PC-3 (cell line): Measurements from ENCODE around the gene PIGO. TPM values are rescaled to one million over a fixed set of nuclear protein-coding genes. Genes with fewer than 3 reads are reported as not detected.

Experiments used
- ATAC-seq: fragments of 200-7000 bp; cut with Tn5 transposase; 2 replicates; pipeline ENCODE4 v1.9.1; 2020; ENCODE audit warnings: mild to moderate bottlenecking, moderate library complexity
- BruUV-seq: library from RNA; stranded (reverse); fragments of 400-500 nt; replicated peaks from 2 replicates; lab custom pipeline; 2021; lab: Mats Ljungman, UMichigan
- CTCF ChIA-PET: fragments of 300-600 bp; sonication (Branson Sonifier 250); formaldehyde crosslinking; loops from one replicate; lab custom pipeline; 2022; ENCODE audit warnings: antibody characterized with exemption; lab: Charles Lee
- POLR2A ChIA-PET: fragments of 300-600 bp; sonication (Branson Sonifier 250); formaldehyde crosslinking; loops from one replicate; lab custom pipeline; 2022; ENCODE audit warnings: antibody characterized with exemption; ENCODE audit not compliant: unreplicated experiment; lab: Charles Lee
- DNase-seq: peaks from one replicate; pipeline ENCODE4 v3.0.0-alpha.2; 2015
- H2AFZ ChIP-seq: fragments of 300-600 bp; sonication (generic); 2 replicates; pipeline ENCODE4 v1.6.0; 2016; ENCODE audit warnings: antibody characterized with exemption, low read length
- H3F3A ChIP-seq: fragments of 300-600 bp; sonication (generic); one replicate; pipeline ENCODE4 v1.6.0; 2017; ENCODE audit warnings: antibody characterized with exemption, low read length, control low read depth, mild to moderate bottlenecking; ENCODE audit not compliant: unreplicated experiment
- H3K27ac ChIP-seq: fragments of 300-600 bp; sonication (generic); 2 replicates; pipeline ENCODE4 v1.5.1; 2016; ENCODE audit warnings: mild to moderate bottlenecking, low read length
- H3K27me3 ChIP-seq: fragments of 300-600 bp; sonication (generic); 2 replicates; pipeline ENCODE4 v1.6.1; 2016; ENCODE audit warnings: low read length, mixed read lengths
- H3K36me3 ChIP-seq: fragments of 300-600 bp; sonication (generic); 2 replicates; pipeline ENCODE4 v1.6.1; 2016; ENCODE audit warnings: low read depth, mixed run types, low read length, mixed read lengths
- H3K4me1 ChIP-seq: fragments of 300-600 bp; sonication (generic); 2 replicates; pipeline ENCODE4 v1.5.1; 2016; ENCODE audit warnings: low read length; ENCODE audit not compliant: insufficient read depth
- H3K4me2 ChIP-seq: fragments of 300-600 bp; sonication (generic); 2 replicates; pipeline ENCODE4 v1.6.0; 2016; ENCODE audit warnings: low read length
- H3K4me3 ChIP-seq: fragments of 300-600 bp; sonication (generic); 2 replicates; pipeline ENCODE4 v1.5.1; 2016; ENCODE audit warnings: mild to moderate bottlenecking, low read length, mixed read lengths
- H3K79me2 ChIP-seq: fragments of 300-600 bp; sonication (generic); 2 replicates; pipeline ENCODE4 v1.6.1; 2017; ENCODE audit warnings: low read length, mixed read lengths
- H3K9ac ChIP-seq: fragments of 300-600 bp; sonication (generic); 2 replicates; pipeline ENCODE4 v1.6.0; 2016; ENCODE audit warnings: mild to moderate bottlenecking, low read length
- H3K9me2 ChIP-seq: fragments of 300-600 bp; sonication (generic); replicated peaks from 2 replicates; pipeline ENCODE4 v1.6.1; 2016; ENCODE audit warnings: mixed run types, low read length, mixed read lengths
- H3K9me3 ChIP-seq: fragments of 300-600 bp; sonication (generic); 2 replicates; pipeline ENCODE4 v1.6.1; 2016; ENCODE audit warnings: low read length, mixed read lengths
- H4K20me1 ChIP-seq: fragments of 300-600 bp; sonication (generic); 2 replicates; pipeline ENCODE4 v1.6.1; 2016; ENCODE audit warnings: low read length, mixed read lengths
- EZH2 ChIP-seq: fragments of 300-600 bp; sonication (generic); IDR thresholded peaks from one replicate; pipeline ENCODE4 v1.6.1; 2017; ENCODE audit warnings: antibody characterized with exemption, mild to moderate bottlenecking, low read length; ENCODE audit not compliant: unreplicated experiment
- EZH2phosphoT487 ChIP-seq: fragments of 300-600 bp; sonication (generic); IDR thresholded peaks from 2 replicates; pipeline ENCODE4 v1.6.1; 2018; ENCODE audit warnings: mild to moderate bottlenecking, antibody characterized with exemption, low read length, borderline replicate concordance
- intact Hi-C: fragments of 100-400 bp; cut with micrococcal nuclease; formaldehyde crosslinking; loops from 2 replicates; pipeline ENCODE4 v1.9.0; 2023
- total RNA-seq: library from RNA; depleted of rRNA; stranded (reverse); fragments of >200 nt; gene quantifications from 2 replicates; pipeline ENCODE4 v1.2.3, GENCODE V29; 2014
- TF ChIP-seq, protein P1 (sequence below): fragments of 300-600 bp; sonication (generic); conservative IDR thresholded peaks from 2 replicates; pipeline ENCODE4 v1.5.1; 2017; ENCODE audit warnings: antibody characterized with exemption, low read depth, mild to moderate bottlenecking, low read length

PIGO gene
- total RNA-seq, 1 experiment from 2014 or later, result 18.2 TPM

DNA sequence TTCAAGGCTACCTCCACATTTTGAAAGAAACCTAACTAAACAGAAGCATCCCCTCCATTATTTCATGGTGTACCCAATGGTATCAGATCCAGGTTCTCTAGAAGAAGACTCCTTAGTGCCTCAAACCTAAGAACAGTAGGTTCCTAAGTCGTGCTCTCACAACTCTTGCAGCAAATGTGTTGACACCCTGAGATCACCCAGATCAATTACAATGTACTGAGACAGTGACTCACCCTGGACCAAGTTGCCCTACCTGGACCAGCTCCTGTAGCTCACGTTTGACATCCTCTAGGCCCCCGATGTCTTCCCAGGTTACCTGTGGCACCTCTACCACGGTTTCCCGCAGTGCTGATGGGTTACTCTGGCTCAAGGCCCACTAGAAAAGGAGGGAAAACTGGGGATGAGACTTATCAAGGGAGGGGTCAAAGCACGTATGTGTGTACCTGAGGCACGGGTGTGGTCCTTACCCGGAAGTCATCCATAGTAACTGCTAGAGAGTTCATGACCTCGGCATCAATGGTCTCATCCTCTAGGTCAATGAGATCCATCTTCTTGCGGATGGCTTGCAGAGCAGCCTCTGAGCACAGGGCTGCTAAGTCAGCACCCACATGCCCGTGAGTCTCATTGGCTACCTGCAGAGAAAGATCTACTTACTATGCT lies 35.7 kb downstream of the PIGO start:
- ATAC-seq (no peak), DNase-seq (no peak)
- Histone ChIP-seq H3K27me3 (no peaks in the 10 kb centered on the region), H3K9me3 (no peaks in the 10 kb centered on the region), H3K4me1 (no peaks in the 10 kb centered on the region), H2AFZ (no peak overlapping the region), H3K79me2 (peaks cover 14% of the 10 kb centered on the region; the same call in 1 of the 2 replicates), H3K36me3 (peaks cover 94% of the 10 kb centered on the region), H3K4me3 (no peak overlapping the region), H3F3A (no peaks in the 10 kb centered on the region), H4K20me1 (peaks cover 26% of the 10 kb centered on the region; the same call in 1 of the 2 replicates), H3K9me2 (no peaks in the 10 kb centered on the region), H3K9ac (no peak overlapping the region), H3K4me2 (no peak overlapping the region), H3K27ac (no peak overlapping the region)
- BruUV-seq, result no TSS peak
- POLR2A ChIA-PET, result no interaction called here
- TF ChIP-seq EZH2phosphoT487 (no peak), EZH2 (no peak)
- TF ChIP-seq, protein P1, sequence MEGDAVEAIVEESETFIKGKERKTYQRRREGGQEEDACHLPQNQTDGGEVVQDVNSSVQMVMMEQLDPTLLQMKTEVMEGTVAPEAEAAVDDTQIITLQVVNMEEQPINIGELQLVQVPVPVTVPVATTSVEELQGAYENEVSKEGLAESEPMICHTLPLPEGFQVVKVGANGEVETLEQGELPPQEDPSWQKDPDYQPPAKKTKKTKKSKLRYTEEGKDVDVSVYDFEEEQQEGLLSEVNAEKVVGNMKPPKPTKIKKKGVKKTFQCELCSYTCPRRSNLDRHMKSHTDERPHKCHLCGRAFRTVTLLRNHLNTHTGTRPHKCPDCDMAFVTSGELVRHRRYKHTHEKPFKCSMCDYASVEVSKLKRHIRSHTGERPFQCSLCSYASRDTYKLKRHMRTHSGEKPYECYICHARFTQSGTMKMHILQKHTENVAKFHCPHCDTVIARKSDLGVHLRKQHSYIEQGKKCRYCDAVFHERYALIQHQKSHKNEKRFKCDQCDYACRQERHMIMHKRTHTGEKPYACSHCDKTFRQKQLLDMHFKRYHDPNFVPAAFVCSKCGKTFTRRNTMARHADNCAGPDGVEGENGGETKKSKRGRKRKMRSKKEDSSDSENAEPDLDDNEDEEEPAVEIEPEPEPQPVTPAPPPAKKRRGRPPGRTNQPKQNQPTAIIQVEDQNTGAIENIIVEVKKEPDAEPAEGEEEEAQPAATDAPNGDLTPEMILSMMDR, result no peak
- intact Hi-C loops, result no loop called here
- CTCF ChIA-PET, result no interaction called here

DNA sequence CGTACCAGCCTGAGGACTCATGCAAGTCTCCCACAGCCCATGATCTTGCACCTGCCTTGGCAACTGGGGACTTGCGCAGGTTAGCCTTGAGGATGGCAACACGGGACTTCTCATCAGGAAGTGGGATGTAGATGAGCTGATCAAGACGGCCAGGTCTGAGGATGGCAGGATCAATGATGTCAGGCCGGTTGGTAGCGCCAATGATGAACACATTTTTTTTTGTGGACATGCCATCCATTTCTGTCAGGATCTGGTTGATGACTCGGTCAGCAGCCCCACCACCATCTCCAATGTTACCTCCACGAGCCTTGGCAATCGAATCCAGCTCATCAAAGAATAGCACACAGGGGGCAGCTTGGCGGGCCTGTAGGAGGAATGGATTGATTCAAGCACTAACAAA lies 37.0 kb downstream of the PIGO start:
- Histone ChIP-seq H3K27me3 (no peaks in the 10 kb centered on the region), H3K4me2 (no peak overlapping the region), H4K20me1 (peaks cover 20% of the 10 kb centered on the region; the same call in 1 of the 2 replicates), H3F3A (no peaks in the 10 kb centered on the region), H3K9me2 (no peaks in the 10 kb centered on the region), H2AFZ (no peak overlapping the region), H3K27ac (no peak overlapping the region), H3K9me3 (no peaks in the 10 kb centered on the region), H3K4me3 (no peak overlapping the region), H3K4me1 (no peaks in the 10 kb centered on the region), H3K36me3 (peaks cover 90% of the 10 kb centered on the region), H3K79me2 (0 out of 2 replicates have a peak, but pooled peaks cover 6% of the 10 kb centered on the region), H3K9ac (no peak overlapping the region)
- BruUV-seq, result no TSS peak
- no peak for DNase-seq
- ChIA-PET POLR2A (no interaction called here), CTCF (no interaction called here)
- TF ChIP-seq EZH2phosphoT487 (no peak), EZH2 (no peak)
- TF ChIP-seq, protein P1, result no peak
- no peak for ATAC-seq
- intact Hi-C loops, result no loop called here

DNA sequence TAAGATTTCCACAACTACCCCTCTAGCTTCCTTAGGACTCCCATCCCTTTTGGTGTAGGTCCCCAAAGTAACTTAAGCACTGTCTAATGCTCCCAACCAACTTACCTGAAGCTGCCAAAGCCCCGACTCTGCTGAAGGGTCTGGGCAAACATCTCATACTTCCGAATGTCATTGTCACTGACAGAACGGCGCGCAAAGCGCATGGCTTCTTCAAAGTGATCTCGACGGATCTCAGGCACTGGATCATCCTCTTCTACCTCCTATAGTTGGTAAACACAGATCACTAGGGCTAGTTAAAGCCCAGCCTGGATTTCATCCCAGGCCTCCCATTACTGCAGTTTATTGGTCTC lies 39.1 kb downstream of the PIGO start:
- BruUV-seq, result no TSS peak
- ATAC-seq, result no peak

More for the DNA sequence above, 39.1 kb downstream of the PIGO start:
- Histone ChIP-seq H3K27me3 (no peaks in the 10 kb centered on the region), H2AFZ (no peak overlapping the region), H3K27ac (no peak overlapping the region), H3K4me1 (no peaks in the 10 kb centered on the region), H4K20me1 (peaks cover 7% of the 10 kb centered on the region; the same call in 1 of the 2 replicates), H3K4me2 (no peak overlapping the region), H3F3A (no peaks in the 10 kb centered on the region), H3K9me2 (no peaks in the 10 kb centered on the region), H3K4me3 (no peak overlapping the region), H3K9me3 (no peaks in the 10 kb centered on the region), H3K79me2 (no peaks in the 10 kb centered on the region), H3K36me3 (peaks cover 68% of the 10 kb centered on the region), H3K9ac (no peak overlapping the region)
- TF ChIP-seq, protein P1, result no peak
- TF ChIP-seq EZH2phosphoT487, result no peak
- no peak for TF ChIP-seq EZH2
- intact Hi-C loops, result no loop called here
- no peak for DNase-seq
- CTCF ChIA-PET, result no interaction called here
- POLR2A ChIA-PET, result no interaction called here
